Skeletal muscle cell (primary cell): Measurements from ENCODE around the gene UTS2.

Experiments used
- DNase-seq: peaks from one replicate; pipeline ENCODE4 v3.0.0-alpha.2; 2010; ENCODE audit warnings: low read depth
- H3K4me3 ChIP-seq: 2 replicates; pipeline ENCODE4 v1.5.1; 2011; ENCODE audit warnings: low read depth, mild to moderate bottlenecking, control low read depth, low read length, moderate library complexity

The UTS2 gene

GRCh38 chr1:7826363-7826762, 26.5 kb downstream of the UTS2 start:
- H3K4me3 ChIP-seq: peak overlapping the region; percentile 49
- no peak for DNase-seq

- no peak for DNase-seq
- no peak overlapping the region for H3K4me3 ChIP-seq
Observed at GRCh38 chr1:7824701-7825100, 28.2 kb downstream of the UTS2 start.

- H3K4me3 ChIP-seq: no peak overlapping the region
- DNase-seq: no peak
Observed at GRCh38 chr1:7821282-7821681, 31.6 kb downstream of the UTS2 start.

GRCh38 chr1:7813677-7814373, 39.0 kb downstream of the UTS2 start:
- no peak overlapping the region for H3K4me3 ChIP-seq
- DNase-seq: no peak

GRCh38 chr1:7811476-7811875, 41.4 kb downstream of the UTS2 start:
- H3K4me3 ChIP-seq: no peak overlapping the region
- DNase-seq: no peak

- DNase-seq: peak; percentile 79
- H3K4me3 ChIP-seq: no peak overlapping the region
Observed at GRCh38 chr1:7810395-7810794, 42.5 kb downstream of the UTS2 start.

GRCh38 chr1:7809742-7810141, 43.1 kb downstream of the UTS2 start:
- DNase-seq: no peak
- no peak overlapping the region for H3K4me3 ChIP-seq

- peak; percentile 8 for DNase-seq
- H3K4me3 ChIP-seq: no peak overlapping the region
Observed at GRCh38 chr1:7808253-7808844, 44.5 kb downstream of the UTS2 start.

- DNase-seq: no peak
- H3K4me3 ChIP-seq: no peak overlapping the region
Observed at GRCh38 chr1:7805460-7805859, 47.4 kb downstream of the UTS2 start.
